GM04504 (cell line): ENCODE results near the gene PEX16.

Source experiments
- DNase-seq: peaks from one replicate; pipeline ENCODE4 v3.0.0-alpha.2; 2012; ENCODE audit warnings: low read depth

Gene PEX16

DNA sequence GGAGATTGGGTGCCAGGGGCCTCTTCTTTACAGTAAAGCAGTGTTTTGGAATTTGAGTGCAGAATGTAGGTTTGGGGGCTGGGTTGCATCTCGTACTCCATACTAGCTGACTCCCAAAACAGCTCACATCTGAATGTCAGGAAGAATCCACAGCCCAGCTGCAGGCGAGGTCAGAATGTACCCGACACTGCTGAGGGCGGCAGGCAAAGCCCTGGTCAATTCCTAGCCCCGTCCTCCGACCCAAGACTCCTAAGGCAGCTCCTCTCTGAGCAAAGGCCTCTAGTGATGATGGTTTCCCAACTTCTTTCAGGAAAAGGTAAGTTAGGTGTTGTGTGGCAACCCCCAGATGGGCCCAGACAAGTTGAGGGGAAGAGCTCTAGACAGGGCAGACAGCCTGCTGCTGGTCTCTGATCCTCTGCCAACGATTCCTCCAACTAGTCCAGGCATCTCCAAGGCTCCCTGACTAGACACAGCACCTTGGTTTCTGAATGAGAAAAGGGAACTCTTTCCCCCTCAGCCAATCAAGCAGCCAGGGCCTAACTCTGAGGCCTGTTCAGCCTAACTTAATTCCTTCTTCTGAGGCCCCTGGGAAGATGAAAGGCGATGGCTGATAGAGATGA lies 13.4 kb upstream of the PEX16 start:
- no peak for DNase-seq

DNA sequence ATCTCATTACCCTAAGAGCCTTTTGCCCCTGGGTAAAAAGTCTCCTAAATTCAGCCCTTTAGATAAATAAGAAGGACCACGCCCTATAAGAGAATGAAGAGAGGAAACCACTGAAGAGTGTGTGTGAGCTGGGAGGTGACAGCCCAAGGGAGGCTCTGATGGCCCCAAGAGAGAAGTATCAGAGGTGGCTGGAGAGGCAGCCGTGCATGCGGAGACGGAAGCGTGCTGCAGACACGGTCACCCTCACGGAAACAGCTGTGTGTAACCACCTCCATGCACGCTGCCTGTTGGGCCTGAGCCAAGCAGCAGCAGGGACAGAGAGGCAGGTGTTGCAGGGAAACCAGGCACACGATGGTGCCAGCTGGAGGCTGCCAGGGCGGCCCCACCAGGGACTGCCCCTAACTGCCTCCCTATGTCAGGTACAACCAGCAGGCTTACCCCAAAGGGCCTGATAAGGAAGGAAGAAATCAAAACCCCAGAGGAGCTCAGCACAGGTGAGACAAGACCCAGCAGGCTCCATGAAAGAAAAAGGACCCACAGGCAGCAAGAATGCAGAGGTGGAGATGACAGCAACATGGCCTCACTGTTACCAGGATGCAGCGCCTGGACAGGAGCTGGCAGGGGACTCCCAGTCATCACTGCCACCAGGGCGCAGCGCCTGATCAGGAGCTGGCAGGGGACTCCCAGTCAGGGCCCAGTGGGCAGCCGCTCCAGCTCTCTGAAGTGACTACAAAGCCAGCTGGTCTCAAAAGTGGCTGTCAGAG lies 12.5 kb upstream of the PEX16 start:
- DNase-seq = no peak

DNA sequence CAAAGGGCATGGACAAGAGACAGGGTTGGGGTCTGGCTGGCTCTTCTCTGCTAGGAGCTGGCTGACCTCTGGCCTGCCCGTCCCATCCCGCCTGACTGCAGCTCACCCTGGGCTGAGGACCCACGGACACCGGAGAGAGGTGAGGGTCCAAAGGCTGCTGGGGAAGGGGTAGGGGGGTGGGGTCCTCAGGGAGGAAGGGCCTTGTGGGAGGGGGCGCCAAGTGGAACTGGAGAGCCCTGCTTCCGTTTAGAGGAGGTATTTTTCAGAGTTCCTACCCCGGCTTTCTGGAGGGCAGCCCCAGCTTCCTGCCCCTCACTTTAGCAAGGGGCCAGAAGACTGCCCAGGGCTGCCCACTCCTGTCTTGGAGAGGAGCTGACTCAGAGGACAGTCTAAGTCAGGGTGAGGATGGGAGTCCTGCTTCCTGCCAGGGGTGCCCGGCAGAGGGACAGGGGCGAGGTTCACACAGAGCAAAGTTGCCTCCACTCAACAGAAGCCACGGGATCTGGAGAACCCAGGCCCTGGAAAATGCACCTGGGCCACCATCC lies 11.9 kb upstream of the PEX16 start:
- no peak for DNase-seq

DNA sequence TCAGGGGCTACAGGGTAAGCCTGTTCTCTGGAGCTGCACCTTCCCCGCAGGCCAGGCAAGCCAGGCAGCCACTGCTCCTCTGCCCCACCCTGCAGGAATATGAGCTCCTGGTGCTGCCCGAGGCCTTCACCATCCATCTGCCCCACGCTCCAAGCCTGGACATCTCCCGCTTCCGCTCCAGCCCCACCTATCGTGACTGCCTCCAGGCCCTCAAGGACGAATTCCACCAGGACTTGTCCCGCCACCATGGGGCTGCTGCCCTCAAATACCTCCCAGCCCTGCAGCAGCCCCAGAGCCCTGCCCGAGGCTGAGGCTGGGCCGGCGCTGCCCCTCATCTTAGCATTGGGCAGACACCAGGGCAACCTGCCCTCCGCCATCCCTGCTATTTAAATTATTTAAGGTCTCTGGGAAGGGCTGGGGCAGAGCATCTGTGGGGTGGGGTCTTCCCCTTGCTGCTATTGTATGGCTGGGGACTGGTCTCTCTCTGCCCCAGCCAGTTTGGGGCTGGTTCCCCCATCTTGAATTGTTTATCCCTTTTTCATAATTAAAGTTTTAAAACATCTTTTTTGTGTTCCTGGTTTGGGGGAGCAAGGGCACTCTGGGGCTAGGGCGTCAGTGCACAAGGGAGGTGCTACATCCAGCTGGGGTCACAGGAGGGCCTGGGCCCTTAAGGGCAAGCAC lies 11.0 kb upstream of the PEX16 start:
- DNase-seq = no peak

DNA sequence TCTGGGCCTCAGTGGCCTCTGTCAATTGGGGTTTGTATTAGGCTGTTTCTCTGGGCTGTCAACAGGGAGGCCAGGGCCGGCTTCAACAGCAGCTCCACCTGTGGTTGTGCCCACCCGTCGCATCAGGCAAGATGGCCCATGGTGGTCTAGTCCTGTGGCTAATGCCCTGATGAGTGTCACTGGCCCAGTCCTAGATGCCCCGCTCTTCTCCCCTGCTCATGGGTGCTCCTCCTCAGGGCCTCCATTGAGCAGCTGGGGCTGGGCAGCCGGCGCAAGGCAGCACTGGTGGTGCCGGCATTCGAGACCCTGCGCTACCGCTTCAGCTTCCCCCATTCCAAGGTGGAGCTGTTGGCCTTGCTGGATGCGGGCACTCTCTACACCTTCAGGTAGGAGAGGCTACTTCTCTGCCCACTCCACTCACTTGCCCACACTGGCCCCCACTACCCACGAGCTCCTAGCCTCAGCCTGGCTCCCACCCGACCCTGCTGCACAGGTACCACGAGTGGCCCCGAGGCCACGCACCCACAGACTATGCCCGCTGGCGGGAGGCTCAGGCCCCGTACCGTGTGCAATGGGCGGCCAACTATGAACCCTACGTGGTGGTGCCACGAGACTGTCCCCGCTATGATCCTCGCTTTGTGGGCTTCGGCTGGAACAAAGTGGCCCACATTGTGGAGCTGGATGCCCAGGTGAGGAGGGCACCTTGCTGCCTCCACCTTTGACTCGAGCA lies 10.2 kb upstream of the PEX16 start:
- no peak for DNase-seq

DNA sequence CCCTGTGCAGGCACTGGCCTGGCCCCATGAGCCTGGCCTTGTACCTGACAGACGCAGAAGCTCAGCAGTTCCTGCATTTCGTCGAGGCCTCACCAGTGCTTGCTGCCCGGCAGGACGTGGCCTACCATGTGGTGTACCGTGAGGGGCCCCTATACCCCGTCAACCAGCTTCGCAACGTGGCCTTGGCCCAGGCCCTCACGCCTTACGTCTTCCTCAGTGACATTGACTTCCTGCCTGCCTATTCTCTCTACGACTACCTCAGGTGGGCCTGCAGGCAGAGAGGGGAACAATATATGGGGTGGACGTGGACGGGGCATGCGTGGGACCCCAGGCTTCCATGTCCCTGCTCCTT lies 9.6 kb upstream of the PEX16 start:
- no peak for DNase-seq

DNA sequence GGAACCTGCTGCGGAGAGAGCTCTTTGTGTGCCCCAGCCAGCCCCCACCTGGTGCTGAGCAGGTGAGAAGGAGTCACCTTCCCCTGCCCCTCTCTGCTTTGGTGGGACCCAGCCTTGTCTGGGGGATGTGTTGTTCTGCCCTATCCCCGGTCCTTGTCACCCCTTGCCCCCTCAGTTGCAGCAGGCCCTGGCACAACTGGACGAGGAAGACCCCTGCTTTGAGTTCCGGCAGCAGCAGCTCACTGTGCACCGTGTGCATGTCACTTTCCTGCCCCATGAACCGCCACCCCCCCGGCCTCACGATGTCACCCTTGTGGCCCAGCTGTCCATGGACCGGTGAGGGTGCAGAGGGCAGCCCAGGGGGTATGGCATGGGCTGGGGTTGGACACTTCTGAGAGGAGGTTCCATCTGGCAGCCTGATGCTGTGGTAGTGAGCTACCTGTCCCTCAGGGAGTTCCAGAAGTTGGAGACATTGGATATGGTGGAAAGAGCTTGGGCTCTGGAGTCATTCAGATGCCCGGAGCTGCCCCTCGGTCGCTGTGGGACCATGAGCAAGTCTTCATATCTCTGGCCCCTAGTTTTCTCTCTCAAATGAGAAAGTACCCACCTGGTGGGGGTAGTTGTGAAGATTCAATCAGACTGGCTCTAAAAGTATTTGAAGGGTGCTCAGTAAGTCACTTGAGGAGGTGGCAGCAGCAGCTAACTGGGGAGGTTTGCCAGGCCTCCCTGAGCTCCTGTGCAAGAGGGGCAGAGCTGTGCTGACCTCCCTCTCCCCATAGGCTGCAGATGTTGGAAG lies 9.1 kb upstream of the PEX16 start:
- DNase-seq = no peak

DNA sequence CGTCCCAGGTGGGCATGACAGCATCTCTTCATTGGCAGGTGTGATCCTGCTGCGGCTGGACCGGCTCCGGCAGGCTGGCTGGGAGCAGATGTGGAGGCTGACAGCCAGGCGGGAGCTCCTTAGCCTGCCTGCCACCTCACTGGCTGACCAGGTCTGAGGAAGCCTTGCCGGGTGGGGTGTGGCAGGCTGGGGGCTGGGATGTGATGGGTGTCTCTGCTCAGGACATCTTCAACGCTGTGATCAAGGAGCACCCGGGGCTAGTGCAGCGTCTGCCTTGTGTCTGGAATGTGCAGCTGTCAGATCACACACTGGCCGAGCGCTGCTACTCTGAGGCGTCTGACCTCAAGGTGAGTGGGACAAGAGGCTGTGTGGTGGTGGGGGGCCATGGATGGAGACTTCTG lies 8.3 kb upstream of the PEX16 start:
- no peak for DNase-seq

DNA sequence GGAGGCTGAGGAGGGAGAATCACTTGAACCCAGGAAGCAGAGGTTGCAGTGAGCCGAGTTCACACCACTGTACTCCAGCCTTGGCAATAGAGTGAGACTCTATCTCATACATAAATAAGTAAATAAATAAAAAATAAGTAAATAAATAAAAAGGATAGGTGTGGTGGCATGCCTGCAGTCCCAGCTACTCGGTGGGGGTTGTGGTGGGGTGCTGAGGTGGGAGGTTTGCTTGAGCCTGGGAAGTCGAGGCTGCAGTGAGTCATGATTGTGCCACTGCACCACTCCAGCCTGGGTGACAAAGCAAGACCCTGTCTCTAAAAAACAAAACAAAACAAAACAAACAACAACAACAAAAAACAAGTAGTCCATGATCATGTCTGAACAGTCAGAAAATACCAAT lies 7.9 kb upstream of the PEX16 start:
- DNase-seq = no peak

DNA sequence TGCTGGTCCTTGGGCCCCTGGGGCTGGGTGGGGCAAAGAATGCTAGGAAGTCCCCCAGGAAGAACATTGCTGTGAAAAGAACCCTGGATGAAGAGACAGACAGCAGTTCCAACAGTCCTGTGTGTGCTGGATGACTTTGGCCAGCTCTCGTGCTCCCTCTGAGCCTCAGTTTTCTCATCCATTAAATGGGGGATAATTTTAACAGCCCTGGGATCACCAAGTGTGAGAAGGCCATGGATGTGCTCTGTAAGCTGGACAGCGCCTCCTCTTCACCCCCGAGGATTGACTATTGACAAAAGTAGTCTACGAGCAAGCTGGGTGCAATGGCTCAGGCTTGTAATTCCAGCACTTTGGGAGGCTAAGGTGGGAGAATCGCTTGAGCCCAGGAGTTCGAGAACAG lies 7.2 kb upstream of the PEX16 start:
- no peak for DNase-seq

DNA sequence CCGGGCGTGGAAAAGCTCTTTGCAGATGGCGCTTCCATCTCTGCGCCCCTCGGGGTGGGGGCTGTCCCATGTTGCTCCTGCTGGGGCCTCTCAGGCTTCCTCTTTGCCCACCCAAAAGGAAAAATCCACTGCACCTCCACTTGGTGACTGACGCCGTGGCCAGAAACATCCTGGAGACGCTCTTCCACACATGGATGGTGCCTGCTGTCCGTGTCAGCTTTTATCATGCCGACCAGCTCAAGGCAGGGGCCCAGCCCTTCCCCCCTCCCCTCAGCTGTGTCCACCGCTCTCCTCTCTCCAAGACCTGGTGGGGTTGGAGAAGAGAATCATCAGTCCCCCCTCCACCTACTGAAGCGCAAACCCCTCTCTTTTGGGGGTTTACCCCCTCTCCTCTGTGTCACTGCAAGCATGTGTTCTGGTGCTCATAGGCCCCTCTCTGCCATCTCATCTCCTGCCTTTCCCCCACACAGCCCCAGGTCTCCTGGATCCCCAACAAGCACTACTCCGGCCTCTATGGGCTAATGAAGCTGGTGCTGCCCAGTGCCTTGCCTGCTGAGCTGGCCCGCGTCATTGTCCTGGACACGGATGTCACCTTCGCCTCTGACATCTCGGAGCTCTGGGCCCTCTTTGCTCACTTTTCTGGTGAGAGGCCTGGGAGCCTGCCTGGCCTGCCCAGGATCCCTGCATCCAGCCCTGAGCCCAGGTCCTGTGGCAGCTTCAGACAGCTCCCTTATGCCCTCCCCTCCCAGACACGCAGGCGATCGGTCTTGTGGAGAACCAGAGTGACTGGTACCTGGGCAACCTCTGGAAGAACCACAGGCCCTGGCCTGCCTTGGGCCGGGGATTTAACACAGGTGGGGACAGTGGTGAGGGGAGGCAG lies 6.6 kb upstream of the PEX16 start:
- DNase-seq = no peak

DNA sequence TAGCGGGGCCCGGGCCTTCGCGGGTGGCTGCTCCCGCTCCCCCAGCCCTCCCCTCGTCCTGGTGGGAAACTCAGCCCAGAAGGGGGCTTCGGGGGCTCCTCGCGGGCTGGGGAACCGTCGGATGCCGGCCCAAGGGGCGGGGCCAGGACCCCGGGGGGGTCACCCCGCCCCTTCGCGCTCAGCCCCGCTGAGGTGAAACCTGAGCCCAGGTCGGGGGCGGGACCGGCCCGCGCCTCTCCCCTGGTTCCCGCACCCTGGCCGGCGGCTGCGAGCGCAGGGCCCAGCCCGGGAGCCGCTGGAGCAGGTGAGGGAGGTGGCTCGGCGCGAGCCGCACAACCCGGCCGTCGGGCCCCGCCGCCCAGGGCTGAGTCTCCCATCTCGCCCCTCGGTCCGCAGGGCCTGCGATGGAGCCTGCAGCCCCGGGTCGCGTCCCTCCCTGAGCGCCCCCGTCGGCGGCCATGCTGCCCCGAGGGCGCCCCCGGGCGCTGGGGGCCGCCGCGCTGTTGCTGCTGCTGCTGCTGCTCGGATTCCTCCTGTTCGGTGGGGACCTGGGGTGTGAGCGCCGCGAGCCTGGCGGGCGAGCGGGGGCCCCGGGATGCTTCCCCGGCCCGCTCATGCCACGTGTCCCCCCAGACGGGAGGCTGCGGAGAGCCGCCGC lies 4.9 kb upstream of the PEX16 start, which contains the start of gene LARGE2:
Gene LARGE2, plus strand, starts transcription at position 232 of the 658 bp plus-strand sequence. Its CDS starts 227 bp downstream, at position 459.
- DNase-seq = no peak

DNA sequence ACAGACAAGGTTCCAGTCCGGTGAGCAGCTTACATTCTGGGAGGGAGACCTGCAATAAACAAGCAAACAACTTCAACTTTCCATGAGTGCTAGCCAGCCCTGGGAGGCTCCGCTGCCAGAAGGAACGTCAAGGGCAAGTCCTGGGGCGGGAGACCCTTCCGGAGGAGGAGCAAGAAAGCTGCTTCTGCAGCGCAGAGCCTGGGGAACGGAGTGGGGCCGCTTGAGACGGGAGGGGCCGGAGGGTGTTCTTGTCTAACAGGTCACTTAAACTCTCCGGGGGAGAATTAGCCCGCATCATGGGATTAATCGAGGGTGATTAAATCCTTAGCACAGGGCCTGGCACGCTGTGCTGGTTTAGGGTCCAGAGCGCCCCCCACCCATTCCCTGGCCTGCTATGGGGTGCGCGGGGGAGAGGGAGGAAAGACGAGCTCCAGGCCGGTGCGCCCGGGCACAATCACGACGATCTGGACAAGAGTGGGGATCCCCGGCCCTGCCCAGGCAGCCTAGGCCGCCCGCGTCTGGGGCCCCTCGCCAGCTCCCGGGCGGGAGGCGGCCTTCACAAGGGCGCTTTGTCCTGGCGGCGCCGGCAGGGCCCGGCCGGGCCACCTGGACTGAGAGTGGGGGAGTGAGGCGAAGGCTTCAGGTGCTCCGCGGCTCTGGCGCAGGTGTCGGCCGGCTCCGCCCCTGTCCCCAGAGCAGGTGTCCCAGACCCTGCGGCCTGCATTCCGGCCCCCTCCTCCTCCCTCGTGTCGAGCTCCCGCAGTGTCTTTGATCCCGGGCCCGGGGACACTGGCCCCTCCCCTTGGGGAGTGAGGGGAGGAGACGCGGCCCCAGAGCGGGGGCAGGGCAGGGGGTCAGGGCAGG lies 4.1 kb upstream of the PEX16 start:
- DNase-seq = no peak

DNA sequence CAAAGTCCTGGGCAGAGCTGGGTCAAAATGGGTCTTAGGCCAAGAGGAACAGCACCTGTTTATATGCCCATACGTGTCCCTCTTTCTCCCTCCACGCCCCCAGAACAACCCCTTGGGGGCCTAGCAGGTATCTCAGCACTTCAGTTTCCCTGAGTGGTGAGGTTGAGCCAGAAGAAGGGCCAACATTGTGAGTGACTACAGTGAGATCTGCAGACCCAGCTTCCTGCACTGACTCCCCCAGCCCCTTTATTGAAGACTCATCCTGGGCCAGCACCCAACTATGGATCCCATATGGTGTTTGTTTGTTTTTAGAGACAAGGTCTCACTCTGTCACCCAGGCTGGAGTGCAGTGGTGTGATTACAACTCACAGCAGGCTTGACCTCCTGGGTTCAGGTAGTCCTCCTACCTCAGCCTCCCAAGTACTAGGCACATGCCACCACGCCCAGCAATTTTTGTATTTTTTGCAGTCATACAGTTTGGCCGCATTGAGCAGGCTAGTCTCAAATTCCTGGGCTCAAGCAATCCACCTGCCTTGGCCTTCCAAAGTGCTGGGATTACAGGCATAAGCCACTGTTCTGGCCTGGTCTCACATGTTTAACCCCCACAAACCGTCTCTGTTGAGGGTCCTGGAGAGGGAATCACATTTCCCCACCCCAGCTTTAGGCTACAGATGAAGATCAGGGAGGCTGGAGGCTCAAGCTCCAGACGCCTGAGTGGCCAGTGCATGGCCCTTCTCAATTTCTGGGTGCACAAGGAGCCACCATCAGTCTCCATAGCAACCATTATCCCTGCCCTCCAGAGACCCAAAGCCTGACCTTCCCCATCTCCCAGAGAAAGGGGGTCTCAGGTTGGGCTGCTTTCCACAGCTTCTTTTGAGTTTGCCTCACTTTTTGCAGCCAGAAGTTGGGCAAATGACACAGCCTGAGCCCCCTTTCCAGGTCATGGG lies 3.1 kb upstream of the PEX16 start:
- no peak for DNase-seq

DNA sequence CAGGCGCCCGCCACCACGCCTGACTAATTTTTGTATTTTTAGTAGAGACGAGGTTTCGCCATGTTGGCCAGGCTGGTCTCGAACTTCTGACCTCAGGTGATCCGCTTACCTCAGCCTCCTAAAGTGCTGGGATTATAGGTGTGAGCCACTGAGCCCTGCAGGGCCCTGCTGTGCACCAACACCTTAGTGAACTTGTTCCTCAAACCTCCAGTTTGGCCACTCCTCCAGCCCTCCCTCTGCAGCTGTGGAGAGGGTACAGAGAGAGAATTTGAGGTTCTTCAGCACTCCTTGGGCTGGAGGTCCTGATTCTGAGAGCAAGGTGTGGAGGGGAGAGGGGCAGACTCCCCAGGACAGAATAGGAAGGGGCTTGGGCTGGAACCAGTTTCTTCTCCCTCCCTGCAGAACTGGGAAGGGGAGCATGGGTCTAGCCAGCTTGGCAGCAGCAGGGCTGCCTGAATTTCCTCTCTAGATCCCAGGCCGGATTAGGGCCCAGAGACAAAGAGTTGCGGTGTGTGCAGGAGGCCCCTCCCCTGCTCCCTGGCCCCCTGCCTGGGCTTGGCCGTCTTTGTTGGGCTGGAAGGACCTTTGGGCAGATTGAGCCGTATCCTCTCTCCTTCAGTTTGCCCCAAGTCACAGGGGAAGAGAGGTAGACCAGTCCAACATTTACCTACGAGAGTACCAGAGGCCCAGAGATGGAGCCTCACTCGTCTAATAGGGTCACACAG lies 2.3 kb upstream of the PEX16 start:
- no peak for DNase-seq

DNA sequence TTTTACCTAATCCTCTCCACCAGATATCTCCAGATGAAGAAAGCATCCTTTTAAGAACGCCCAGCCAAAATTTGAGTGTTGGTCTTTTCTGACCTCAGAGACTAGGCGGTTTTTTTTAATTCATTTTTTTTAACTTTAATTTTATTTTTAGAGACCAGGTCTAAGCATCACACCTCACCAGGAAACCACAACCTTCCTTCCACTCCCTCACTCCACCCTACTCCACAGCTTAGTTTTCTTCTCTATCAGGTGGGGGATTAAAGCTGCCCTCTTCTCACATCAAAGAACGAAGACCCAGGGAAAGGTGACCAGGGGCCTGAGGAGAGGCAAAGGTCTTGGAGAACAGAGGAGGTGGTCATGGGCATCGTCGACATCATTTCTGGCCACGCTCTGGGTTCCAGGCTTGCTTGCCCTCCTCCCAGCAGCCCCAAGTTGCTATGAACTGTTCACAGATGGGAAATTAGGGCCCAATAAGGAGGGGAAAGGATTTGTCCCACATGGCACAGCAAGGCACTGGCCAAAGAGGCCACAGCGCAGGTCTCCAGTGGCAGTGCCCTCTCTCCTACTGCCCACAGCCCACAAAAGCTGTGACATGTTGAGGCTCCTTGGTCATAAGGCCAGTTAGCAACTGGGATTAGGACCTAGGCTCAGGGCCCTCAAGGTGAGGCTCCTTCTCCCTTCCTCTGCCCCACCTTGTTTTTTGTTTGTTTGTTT lies 1.4 kb upstream of the PEX16 start:
- DNase-seq = no peak
